DND-41 (cell line): ENCODE data around the gene CCDC179.

Experiments used
- EZH2 ChIP-seq: IDR thresholded peaks from 3 replicates; pipeline ENCODE4 v1.6.1; 2012; ENCODE audit warnings: borderline replicate concordance, low read depth, mild to moderate bottlenecking, moderate library complexity, low read length, inconsistent platforms; ENCODE audit not compliant: severe bottlenecking
- TF ChIP-seq, protein P1 (sequence below): IDR thresholded peaks from 2 replicates; pipeline ENCODE4 v1.5.1; 2012; ENCODE audit warnings: borderline replicate concordance, low read length, moderate library complexity, mild to moderate bottlenecking; ENCODE audit not compliant: poor library complexity, severe bottlenecking; ENCODE audit errors: extremely low read depth

DNA sequence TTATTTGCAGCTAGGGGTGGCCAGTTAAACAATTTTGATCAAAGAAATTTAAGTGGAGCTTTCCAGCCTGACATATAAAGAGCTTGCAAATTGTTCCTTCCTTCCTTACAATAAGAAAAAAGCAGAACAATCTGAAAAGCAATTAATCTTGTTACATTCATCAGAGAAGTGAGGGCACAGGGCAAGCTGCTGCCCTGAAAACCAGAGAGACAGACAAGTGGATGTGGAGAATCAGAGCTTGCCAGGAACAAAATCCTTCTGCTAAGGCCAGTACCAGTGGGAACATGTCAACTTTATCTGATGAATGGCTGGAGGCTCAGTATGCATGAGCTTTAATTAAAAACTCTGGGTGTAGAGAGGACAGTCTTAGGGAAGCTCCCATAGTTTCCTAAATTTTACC is 8.8 kb downstream of the CCDC179 start:
- TF ChIP-seq, protein P1, sequence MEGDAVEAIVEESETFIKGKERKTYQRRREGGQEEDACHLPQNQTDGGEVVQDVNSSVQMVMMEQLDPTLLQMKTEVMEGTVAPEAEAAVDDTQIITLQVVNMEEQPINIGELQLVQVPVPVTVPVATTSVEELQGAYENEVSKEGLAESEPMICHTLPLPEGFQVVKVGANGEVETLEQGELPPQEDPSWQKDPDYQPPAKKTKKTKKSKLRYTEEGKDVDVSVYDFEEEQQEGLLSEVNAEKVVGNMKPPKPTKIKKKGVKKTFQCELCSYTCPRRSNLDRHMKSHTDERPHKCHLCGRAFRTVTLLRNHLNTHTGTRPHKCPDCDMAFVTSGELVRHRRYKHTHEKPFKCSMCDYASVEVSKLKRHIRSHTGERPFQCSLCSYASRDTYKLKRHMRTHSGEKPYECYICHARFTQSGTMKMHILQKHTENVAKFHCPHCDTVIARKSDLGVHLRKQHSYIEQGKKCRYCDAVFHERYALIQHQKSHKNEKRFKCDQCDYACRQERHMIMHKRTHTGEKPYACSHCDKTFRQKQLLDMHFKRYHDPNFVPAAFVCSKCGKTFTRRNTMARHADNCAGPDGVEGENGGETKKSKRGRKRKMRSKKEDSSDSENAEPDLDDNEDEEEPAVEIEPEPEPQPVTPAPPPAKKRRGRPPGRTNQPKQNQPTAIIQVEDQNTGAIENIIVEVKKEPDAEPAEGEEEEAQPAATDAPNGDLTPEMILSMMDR, result no peak
- no peak for TF ChIP-seq EZH2
